Measurements from ENCODE around the gene ZNF74.
"Not testable (repeated sequence)": the region's sequence is repeated elsewhere in the genome, so short reads cannot be mapped to it uniquely, and the experiment has no call there.

The ZNF74 gene

GRCh38 chr22:20374130-20374529, 19.8 kb upstream of the ZNF74 start:
- in situ Hi-C loops (cut with HindIII; ENCODE audit: low sequenced_read_pairs), result not testable (repeated sequence)

DNA sequence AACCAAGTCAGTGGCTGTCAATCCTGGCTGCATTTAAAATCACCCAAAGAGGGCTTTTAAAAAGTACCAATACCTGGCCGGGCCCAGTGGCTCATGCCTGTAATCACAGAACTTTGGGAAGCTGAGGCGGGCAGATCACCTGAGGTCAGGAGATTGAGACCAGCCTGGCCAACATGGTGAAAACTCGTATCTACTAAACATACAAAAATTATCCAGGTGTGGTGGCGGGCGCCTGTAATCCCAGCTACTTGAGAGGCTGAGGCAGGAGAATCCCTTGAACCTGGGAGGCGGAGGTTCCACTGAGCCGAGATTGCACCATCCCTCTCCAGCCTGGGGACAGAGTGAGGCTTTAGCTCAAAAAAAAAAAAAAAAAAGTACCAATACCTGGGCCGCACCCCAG, 17.7 kb upstream of the ZNF74 start:
- in situ Hi-C loops (cut with HindIII; ENCODE audit: low sequenced_read_pairs), result not testable (repeated sequence)

- in situ Hi-C loops (cut with HindIII; ENCODE audit: low sequenced_read_pairs), result not testable (repeated sequence)
Observed at GRCh38 chr22:20376983-20377382, 17.0 kb upstream of the ZNF74 start.

GRCh38 chr22:20378110-20378509, 15.8 kb upstream of the ZNF74 start:
- in situ Hi-C loops (cut with HindIII; ENCODE audit: low sequenced_read_pairs), result no loop called here

- in situ Hi-C loops (cut with HindIII; ENCODE audit: low sequenced_read_pairs), result not testable (repeated sequence)
Observed at GRCh38 chr22:20378684-20379083, 15.3 kb upstream of the ZNF74 start.

GRCh38 chr22:20380486-20380885, 13.5 kb upstream of the ZNF74 start:
- in situ Hi-C loops (cut with HindIII; ENCODE audit: low sequenced_read_pairs), result no loop called here

GRCh38 chr22:20383538-20383937, 10.4 kb upstream of the ZNF74 start:
- in situ Hi-C loops (cut with HindIII; ENCODE audit: low sequenced_read_pairs), result no loop called here

GRCh38 chr22:20384171-20384570, 9.8 kb upstream of the ZNF74 start:
- in situ Hi-C loops (cut with HindIII; ENCODE audit: low sequenced_read_pairs), result no loop called here

DNA sequence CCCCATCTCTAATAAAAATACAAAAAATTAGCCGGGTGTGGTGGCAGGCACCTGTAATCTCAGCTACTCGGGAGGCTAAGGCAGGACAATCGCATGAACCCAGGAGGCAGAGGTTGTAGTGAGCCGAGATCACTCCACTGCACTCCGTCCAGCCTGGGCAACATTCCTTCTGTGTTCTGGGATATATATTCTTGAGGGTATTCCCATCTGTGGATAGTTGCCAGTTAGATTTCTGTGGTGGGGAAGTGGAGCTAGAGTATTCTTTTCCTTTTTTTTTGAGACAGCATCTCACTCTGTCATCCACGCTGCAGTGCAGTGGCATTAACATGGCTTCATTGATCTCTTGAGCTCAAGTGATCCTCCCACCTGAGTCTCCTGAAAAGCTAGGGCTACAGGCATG, 9.1 kb upstream of the ZNF74 start:
- in situ Hi-C loops (cut with HindIII; ENCODE audit: low sequenced_read_pairs), result no loop called here

GRCh38 chr22:20386336-20386735, 7.6 kb upstream of the ZNF74 start:
- in situ Hi-C loops (cut with HindIII; ENCODE audit: low sequenced_read_pairs), result no loop called here

DNA sequence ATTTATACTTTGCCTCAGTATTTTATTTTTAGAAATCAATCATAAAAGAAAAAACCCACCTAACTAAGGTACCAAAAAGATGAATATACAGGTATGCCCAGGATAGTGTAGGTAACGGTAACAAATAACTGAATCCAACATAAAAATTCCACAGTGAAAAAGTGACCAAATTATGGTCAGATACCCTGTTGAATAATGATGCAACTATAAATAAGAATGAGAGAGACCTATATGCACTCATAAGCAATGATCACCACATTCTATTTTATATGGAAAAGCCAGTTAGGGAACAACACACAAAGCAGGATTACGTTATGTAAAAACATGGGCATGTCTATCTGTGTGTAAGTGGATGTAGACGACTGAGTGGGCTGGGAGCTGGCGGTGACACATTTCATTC, 7.0 kb upstream of the ZNF74 start:
- in situ Hi-C loops (cut with HindIII; ENCODE audit: low sequenced_read_pairs), result no loop called here

GRCh38 chr22:20388200-20388599, 5.8 kb upstream of the ZNF74 start:
- in situ Hi-C loops (cut with HindIII; ENCODE audit: low sequenced_read_pairs), result no loop called here

DNA sequence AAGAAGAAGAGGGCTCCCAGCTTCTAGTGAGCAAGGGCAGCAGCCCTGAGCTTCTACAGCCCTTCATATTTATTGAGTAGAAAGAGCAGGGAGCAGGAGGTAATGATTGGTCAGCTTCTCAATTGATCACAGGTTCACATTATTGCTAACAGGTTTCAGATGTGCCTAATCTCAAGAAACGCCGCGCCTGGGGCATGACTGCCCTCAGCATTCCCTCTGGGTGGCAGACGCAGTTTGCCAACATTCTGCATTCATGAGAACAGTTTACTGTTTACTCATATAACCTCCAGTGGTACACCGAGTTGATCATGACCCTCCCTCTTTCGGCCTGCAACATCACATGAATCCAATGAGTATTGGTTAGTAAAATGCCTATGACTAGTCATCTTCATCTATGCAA, 4.7 kb upstream of the ZNF74 start:
- in situ Hi-C loops (cut with HindIII; ENCODE audit: low sequenced_read_pairs), result no loop called here

DNA sequence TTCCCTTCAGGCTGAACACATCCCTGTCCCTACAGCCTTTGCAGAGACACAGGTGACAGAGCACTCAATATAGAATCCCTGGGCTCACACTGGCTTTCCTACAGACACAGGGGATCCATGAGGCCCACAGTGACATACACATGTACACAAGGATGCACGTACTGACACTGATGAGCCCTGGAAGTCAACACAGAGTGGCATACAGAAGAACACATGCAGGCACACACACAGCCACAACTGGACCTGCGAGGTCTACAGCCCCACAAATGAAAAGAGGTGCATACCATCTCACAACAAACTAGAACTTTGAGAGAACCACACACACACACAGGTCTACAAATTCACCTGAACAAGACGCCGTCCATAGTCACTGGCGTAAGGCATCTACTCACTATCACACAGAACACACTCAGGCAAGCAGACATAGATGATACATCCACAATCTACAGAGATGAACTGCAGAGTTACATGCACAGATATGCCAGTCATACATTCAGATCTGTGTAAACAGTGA, 3.5 kb upstream of the ZNF74 start:
- in situ Hi-C loops (cut with HindIII; ENCODE audit: low sequenced_read_pairs), result no loop called here

DNA sequence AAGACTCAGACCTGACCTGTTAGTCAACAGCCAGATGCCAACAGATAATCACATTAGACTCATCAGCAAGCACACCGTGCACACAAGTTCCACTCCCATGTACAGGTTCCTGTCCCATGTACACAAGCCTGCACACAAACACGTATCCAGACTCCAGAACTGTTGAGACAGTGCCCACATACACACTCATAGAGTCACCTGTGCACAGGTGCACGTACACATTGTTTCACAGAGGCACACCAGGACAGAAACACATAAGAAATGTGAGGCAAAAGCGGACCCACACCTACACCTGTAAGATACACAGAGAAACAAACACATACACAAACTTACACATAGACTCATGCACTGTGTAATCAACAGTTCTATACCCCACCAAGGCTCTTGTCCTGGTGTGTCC, 2.7 kb upstream of the ZNF74 start:
- in situ Hi-C loops (cut with HindIII; ENCODE audit: low sequenced_read_pairs), result no loop called here

- in situ Hi-C loops (cut with HindIII; ENCODE audit: low sequenced_read_pairs), result not testable (repeated sequence)
Observed at GRCh38 chr22:20392365-20392881, 1.5 kb upstream of the ZNF74 start.

GRCh38 chr22:20392983-20393704, 807 bp upstream of the ZNF74 start:
- in situ Hi-C loops (cut with HindIII; ENCODE audit: low sequenced_read_pairs), result no loop called here

- in situ Hi-C loops (cut with HindIII; ENCODE audit: low sequenced_read_pairs), result no loop called here
Observed at GRCh38 chr22:20395181-20395906, 1.4 kb downstream of the ZNF74 start.

- in situ Hi-C loops (cut with HindIII; ENCODE audit: low sequenced_read_pairs), result no loop called here
Observed at GRCh38 chr22:20395907-20396287, 1.9 kb downstream of the ZNF74 start.

DNA sequence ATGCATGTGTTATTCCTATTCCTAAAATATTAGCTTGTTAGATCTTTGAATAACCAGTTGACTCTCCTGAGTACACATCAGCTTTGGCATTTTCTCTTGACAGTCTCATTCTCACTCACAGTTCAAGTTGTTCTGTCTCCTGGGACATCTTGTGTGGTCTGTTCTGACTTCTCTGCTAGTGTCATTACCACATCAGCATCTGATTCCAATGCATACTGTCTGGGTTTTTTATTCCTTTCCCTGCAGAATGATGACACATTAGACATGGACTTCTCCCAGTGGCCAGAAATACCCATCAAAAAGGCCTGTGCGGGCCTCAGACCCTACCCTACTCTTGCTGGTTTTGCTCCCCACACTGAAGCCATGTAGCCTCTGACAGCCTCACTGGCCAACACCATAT, 2.7 kb downstream of the ZNF74 start:
- in situ Hi-C loops (cut with HindIII; ENCODE audit: low sequenced_read_pairs), result no loop called here

- in situ Hi-C loops (cut with HindIII; ENCODE audit: low sequenced_read_pairs), result no loop called here
Observed at GRCh38 chr22:20397498-20397897, 3.5 kb downstream of the ZNF74 start.

DNA sequence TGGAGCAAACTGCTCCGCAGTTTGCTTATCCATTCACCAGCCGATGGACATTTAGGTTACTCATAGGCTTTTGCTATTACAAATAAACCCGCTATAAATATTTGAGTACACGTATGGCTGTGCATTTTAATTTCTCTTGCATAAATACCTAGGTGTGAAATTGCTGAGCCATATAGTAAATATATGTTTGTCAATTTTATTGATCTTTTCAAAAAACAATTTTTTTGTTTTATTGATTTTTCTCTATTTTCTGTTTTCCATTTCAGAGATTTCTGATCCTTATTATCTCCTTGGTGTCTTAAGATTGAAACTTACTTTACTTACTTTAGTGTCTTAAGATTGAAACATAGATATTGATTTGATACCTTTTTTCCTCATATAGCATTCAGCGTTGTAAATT, 4.5 kb downstream of the ZNF74 start:
- in situ Hi-C loops (cut with HindIII; ENCODE audit: low sequenced_read_pairs), result no loop called here

Data from endothelial cell of hepatic sinusoid (primary cell).